Measurements from ENCODE around the gene SPAG4. TPM values are rescaled to one million over a fixed set of nuclear protein-coding genes. Genes with fewer than 3 reads are reported as not detected.

The SPAG4 gene, protein sequence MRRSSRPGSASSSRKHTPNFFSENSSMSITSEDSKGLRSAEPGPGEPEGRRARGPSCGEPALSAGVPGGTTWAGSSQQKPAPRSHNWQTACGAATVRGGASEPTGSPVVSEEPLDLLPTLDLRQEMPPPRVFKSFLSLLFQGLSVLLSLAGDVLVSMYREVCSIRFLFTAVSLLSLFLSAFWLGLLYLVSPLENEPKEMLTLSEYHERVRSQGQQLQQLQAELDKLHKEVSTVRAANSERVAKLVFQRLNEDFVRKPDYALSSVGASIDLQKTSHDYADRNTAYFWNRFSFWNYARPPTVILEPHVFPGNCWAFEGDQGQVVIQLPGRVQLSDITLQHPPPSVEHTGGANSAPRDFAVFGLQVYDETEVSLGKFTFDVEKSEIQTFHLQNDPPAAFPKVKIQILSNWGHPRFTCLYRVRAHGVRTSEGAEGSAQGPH
- total RNA-seq, result 1.8 and 1.9 TPM in 2 replicates
- long read RNA-seq, partial matches to known transcripts, result 1 of 1 reads
- long read RNA-seq, other reads (novel, unspliced or antisense), result 0 of 1 reads

DNA sequence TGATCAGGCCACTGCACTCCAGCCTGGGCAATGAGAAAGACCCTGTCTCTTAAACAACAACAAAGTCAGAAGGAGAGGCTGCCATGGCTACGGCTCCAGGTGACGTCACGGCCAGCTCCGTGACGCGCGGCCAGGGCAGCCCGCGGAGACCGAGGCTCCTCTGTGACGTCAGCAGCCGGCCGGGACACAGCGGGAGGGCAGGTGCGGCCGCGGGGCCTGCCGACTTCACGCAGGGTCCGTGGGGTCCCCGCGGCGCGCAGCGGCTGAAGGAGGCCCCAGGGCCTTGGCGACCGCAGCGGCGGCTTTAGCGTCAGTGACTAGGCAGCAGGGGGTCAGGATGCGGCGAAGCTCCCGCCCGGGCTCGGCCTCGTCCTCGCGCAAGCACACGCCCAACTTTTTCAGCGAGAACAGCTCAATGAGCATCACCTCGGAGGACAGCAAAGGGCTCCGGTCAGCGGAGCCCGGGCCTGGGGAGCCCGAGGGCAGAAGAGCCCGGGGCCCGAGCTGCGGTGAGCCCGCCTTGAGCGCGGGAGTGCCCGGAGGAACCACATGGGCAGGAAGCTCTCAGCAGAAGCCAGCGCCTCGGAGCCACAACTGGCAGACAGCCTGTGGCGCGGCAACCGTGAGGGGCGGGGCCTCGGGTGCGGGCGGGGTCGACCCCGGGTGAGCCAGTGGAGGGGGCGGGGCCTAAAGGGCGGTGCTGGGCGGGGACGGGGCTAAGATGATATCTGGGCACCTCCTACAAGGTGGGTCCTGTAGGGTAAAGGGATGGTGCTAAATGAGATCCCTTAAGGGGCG lies at the start of gene SPAG4:
TSS of gene SPAG4 (plus strand) at position 163 of the 798 bp plus-strand sequence. CDS start at position 338, 175 bp downstream.
- H3K4me3 Mint-ChIP-seq (ENCODE audit: unreplicated experiment), result peak within 1 kb of the TSS; percentile 85
- peak; percentile 98 for DNase-seq (ENCODE audit: extremely low spot score, unreplicated experiment)
- no peaks in the 10 kb centered on the region for H3K27me3 Mint-ChIP-seq (ENCODE audit: unreplicated experiment)
- H3K36me3 Mint-ChIP-seq (ENCODE audit: unreplicated experiment), result no peaks in the 10 kb centered on the region
- no peaks in the 10 kb centered on the region for H3K9me3 Mint-ChIP-seq (ENCODE audit: unreplicated experiment)
- peak within 1 kb of the TSS; percentile 95 for H3K27ac Mint-ChIP-seq (ENCODE audit: unreplicated experiment)
- TF ChIP-seq, protein P1, sequence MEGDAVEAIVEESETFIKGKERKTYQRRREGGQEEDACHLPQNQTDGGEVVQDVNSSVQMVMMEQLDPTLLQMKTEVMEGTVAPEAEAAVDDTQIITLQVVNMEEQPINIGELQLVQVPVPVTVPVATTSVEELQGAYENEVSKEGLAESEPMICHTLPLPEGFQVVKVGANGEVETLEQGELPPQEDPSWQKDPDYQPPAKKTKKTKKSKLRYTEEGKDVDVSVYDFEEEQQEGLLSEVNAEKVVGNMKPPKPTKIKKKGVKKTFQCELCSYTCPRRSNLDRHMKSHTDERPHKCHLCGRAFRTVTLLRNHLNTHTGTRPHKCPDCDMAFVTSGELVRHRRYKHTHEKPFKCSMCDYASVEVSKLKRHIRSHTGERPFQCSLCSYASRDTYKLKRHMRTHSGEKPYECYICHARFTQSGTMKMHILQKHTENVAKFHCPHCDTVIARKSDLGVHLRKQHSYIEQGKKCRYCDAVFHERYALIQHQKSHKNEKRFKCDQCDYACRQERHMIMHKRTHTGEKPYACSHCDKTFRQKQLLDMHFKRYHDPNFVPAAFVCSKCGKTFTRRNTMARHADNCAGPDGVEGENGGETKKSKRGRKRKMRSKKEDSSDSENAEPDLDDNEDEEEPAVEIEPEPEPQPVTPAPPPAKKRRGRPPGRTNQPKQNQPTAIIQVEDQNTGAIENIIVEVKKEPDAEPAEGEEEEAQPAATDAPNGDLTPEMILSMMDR (IDR thresholded peaks at IDR 0.05), result no peak
- peaks cover 34% of the 10 kb centered on the region for H3K4me1 Mint-ChIP-seq (ENCODE audit: unreplicated experiment)

DNA sequence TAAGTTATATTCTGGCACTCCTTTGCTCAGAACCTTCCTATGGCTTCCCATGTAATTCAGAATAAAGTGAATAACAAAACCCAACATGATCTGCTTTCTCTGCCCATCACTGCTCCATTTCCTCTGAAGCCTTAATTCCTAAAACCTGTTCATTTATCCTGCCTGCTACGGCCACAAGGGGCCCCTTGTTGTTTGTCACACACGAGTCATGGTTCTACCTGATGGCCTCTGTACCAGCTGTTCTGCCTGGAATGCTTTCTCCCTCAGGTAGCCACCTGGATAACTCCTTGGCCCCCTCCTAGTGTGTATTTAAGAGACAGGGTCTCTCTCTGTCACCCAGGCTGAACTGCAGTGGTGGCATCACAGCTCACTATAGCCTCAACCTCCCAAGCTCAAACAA lies 47.0 kb upstream of the SPAG4 start:
- Mint-ChIP-seq H3K36me3 (ENCODE audit: unreplicated experiment) (no peaks in the 10 kb centered on the region), H3K27ac (ENCODE audit: unreplicated experiment) (no peak overlapping the region), H3K4me3 (ENCODE audit: unreplicated experiment) (no peak overlapping the region), H3K27me3 (ENCODE audit: unreplicated experiment) (peaks cover 10% of the 10 kb centered on the region), H3K9me3 (ENCODE audit: unreplicated experiment) (peaks cover 4% of the 10 kb centered on the region), H3K4me1 (ENCODE audit: unreplicated experiment) (no peaks in the 10 kb centered on the region)
- TF ChIP-seq, protein P1 (IDR thresholded peaks at IDR 0.05), result peak; percentile 20
- DNase-seq (ENCODE audit: extremely low spot score, unreplicated experiment), result no peak

DNA sequence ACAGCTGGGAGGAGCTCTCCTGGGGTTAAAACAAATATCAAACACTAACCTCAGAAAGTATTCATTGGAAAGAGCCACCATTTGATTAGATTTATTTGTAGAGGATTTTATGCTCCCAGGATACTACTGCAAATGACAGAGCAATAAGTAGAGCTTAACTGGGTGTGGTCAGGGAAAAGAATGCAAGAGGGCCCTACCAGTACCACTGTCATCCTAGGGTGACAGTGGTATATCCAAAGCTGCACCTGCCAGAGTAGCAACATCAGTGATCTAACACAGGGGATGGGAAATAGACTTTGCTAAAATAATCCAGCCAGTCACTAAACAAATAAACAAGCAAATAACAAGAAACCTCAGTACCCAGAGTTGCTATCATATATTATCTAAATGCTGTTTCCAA lies 44.1 kb upstream of the SPAG4 start:
- no peaks in the 10 kb centered on the region for H3K4me1 Mint-ChIP-seq (ENCODE audit: unreplicated experiment)
- H3K27me3 Mint-ChIP-seq (ENCODE audit: unreplicated experiment), result peaks cover 13% of the 10 kb centered on the region
- DNase-seq (ENCODE audit: extremely low spot score, unreplicated experiment), result no peak
- TF ChIP-seq, protein P1 (IDR thresholded peaks at IDR 0.05), result no peak
- no peak overlapping the region for H3K27ac Mint-ChIP-seq (ENCODE audit: unreplicated experiment)
- H3K36me3 Mint-ChIP-seq (ENCODE audit: unreplicated experiment), result peaks cover 3% of the 10 kb centered on the region
- H3K4me3 Mint-ChIP-seq (ENCODE audit: unreplicated experiment), result no peak overlapping the region
- H3K9me3 Mint-ChIP-seq (ENCODE audit: unreplicated experiment), result peaks cover 11% of the 10 kb centered on the region

DNA sequence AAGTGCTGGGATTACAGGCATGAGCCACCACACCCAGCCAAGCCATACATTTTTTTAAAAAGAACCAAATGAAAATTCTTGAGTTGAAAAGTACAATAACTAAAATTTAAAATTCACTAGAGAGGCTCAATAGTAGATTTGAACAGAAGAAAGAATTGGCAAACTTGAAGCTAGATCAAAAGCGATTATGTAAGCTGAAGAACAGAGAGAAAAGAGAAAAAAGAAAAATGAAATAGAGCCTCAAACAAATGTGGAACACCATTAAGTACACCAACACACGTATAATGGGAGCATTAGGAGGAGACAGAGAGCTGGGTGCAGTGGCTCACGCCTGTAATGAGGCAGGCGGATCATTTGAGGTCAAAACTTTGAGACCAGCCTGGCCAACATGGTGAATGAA lies 42.8 kb upstream of the SPAG4 start:
- Mint-ChIP-seq H3K4me1 (ENCODE audit: unreplicated experiment) (no peaks in the 10 kb centered on the region), H3K9me3 (ENCODE audit: unreplicated experiment) (peaks cover 11% of the 10 kb centered on the region), H3K36me3 (ENCODE audit: unreplicated experiment) (peaks cover 3% of the 10 kb centered on the region), H3K27ac (ENCODE audit: unreplicated experiment) (no peak overlapping the region), H3K4me3 (ENCODE audit: unreplicated experiment) (no peak overlapping the region), H3K27me3 (ENCODE audit: unreplicated experiment) (peaks cover 9% of the 10 kb centered on the region)
- TF ChIP-seq, protein P1 (IDR thresholded peaks at IDR 0.05), result no peak
- DNase-seq (ENCODE audit: extremely low spot score, unreplicated experiment), result no peak

DNA sequence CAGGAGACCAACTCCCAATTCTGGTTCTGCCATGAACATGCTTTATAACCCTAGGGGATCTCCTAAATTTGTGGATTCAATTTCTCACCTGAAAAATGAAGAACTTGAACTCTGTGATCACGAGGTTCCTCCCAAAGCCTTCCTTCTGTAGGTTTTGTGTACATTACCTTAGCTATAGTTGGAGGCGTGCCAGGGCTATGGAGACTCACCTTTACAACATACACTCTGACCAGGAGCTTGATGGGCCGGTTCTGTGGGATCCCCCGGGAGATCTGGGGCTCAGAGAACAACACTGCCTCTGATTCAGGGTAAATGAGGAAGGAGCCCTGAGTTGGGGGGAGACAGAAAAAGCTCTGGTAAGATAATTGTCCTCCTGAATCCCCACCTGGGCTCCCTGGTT lies 39.7 kb upstream of the SPAG4 start:
- no peak for DNase-seq (ENCODE audit: extremely low spot score, unreplicated experiment)
- H3K4me3 Mint-ChIP-seq (ENCODE audit: unreplicated experiment), result no peak overlapping the region
- no peaks in the 10 kb centered on the region for H3K4me1 Mint-ChIP-seq (ENCODE audit: unreplicated experiment)
- H3K36me3 Mint-ChIP-seq (ENCODE audit: unreplicated experiment), result peaks cover 3% of the 10 kb centered on the region
- H3K27ac Mint-ChIP-seq (ENCODE audit: unreplicated experiment), result no peak overlapping the region
- H3K27me3 Mint-ChIP-seq (ENCODE audit: unreplicated experiment), result peaks cover 9% of the 10 kb centered on the region
- TF ChIP-seq, protein P1 (IDR thresholded peaks at IDR 0.05), result no peak
- H3K9me3 Mint-ChIP-seq (ENCODE audit: unreplicated experiment), result peaks cover 11% of the 10 kb centered on the region

Measured in osteocyte (in vitro differentiated cells).